Brain microvascular endothelial cell (primary cell): ENCODE data around the gene RRAGA.
A peak's percentile ranks its signal among the peaks of the same experiment; 100 is the strongest.
"Not testable (repeated sequence)": the region's sequence is repeated elsewhere in the genome, so short reads cannot be mapped to it uniquely, and the experiment has no call there.

Source experiments
- DNase-seq: peaks from one replicate; pipeline ENCODE4 v3.0.0-alpha.2; 2020
- H3K27ac ChIP-seq: fragments of 250-450 bp; sonication (Bioruptor Pico); 2 replicates; pipeline ENCODE4 v1.5.1; 2020; ENCODE audit warnings: mild to moderate bottlenecking, moderate library complexity
- H3K27me3 ChIP-seq: fragments of 250-450 bp; sonication (Bioruptor Pico); replicated peaks from 2 replicates; pipeline ENCODE4 v1.5.1; 2020; ENCODE audit warnings: mild to moderate bottlenecking
- H3K36me3 ChIP-seq: fragments of 250-450 bp; sonication (Bioruptor Pico); replicated peaks from 2 replicates; pipeline ENCODE4 v1.5.1; 2020; ENCODE audit warnings: mild to moderate bottlenecking
- H3K4me3 ChIP-seq: 2 replicates; pipeline ENCODE4 v1.5.1; 2011; ENCODE audit warnings: low read depth, mild to moderate bottlenecking, control low read depth, low read length, moderate library complexity
- in situ Hi-C: cut with HindIII; loops from 2 replicates; pipeline ENCODE4 v1.10.0; 2017; ENCODE audit warnings: low sequenced_read_pairs, low pct_ligation_motif_present
- TF ChIP-seq, protein P1 (sequence below): IDR thresholded peaks from 2 replicates; pipeline ENCODE4 v1.5.1; 2011; ENCODE audit warnings: low read depth, mild to moderate bottlenecking, moderate library complexity, low read length, control low read depth, inconsistent platforms; ENCODE audit errors: missing control alignments

The RRAGA gene

DNA sequence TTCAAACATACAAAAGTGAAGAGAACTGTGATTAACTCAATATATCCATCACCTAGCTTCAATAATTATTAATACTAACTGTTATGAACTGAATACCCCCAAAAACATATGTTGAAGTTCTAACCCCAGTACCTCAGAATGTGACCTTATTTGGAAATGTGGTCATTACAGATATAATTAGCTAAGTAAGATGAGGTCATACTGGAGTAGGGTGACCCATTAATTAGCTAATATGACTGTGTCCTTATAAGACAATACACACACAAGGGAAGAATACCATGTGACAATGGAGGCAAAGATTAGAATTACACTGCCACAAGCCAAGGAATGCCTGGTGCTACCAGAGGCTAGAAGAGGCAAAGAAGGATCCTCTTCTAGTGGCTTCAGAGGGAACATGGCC, 7.8 kb downstream of the RRAGA start:
- H3K27me3 ChIP-seq, result no peaks in the 10 kb centered on the region
- no peak overlapping the region for H3K4me3 ChIP-seq
- TF ChIP-seq, protein P1, sequence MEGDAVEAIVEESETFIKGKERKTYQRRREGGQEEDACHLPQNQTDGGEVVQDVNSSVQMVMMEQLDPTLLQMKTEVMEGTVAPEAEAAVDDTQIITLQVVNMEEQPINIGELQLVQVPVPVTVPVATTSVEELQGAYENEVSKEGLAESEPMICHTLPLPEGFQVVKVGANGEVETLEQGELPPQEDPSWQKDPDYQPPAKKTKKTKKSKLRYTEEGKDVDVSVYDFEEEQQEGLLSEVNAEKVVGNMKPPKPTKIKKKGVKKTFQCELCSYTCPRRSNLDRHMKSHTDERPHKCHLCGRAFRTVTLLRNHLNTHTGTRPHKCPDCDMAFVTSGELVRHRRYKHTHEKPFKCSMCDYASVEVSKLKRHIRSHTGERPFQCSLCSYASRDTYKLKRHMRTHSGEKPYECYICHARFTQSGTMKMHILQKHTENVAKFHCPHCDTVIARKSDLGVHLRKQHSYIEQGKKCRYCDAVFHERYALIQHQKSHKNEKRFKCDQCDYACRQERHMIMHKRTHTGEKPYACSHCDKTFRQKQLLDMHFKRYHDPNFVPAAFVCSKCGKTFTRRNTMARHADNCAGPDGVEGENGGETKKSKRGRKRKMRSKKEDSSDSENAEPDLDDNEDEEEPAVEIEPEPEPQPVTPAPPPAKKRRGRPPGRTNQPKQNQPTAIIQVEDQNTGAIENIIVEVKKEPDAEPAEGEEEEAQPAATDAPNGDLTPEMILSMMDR, result no peak
- no peak overlapping the region for H3K27ac ChIP-seq
- DNase-seq, result no peak
- in situ Hi-C loops, result no loop called here
- H3K36me3 ChIP-seq, result peaks cover 30% of the 10 kb centered on the region

DNA sequence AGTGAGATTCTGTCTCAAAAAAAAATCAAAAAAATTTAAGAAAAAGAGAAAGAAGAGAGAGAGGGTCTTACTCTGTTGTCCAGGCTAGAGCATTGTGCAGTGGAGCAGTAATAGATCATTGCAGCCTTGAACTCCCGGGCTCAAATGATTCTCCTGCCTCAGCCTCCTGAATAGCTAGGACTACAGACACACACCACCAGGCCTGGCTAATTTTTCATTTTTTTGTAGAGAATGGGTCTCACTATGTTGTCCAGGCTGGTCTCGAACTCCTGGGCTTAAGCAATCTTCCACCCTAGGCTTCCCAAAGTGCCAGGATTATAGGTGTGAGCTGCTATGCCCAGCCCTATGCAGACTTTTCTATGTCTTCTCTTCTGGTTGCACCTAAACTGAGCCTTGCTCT, 25.0 kb downstream of the RRAGA start:
- Histone ChIP-seq H3K27me3 (no peaks in the 10 kb centered on the region), H3K36me3 (peaks cover 18% of the 10 kb centered on the region), H3K4me3 (no peak overlapping the region), H3K27ac (no peak overlapping the region)
- in situ Hi-C loops, result no loop called here
- no peak for DNase-seq
- TF ChIP-seq, protein P1, result no peak

DNA sequence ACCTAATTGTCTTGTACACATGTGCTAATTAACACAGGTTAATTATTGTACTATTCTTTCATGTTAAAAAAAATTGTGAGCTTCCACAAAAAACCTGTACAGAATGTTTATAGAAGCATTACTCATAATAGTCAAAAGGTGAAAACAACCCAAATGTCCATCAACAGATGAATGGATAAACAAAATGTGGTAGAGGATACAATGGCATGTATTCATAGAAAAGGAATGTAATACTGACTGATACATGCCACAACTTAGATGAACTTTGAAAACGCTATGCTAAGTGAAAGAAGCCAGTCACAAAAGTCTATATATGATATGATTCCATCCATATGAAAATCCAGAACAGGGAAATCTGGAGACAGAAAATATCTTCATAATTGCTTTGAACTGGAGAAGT, 25.6 kb downstream of the RRAGA start:
- in situ Hi-C loops, result no loop called here
- H3K36me3 ChIP-seq, result peaks cover 18% of the 10 kb centered on the region

DNA sequence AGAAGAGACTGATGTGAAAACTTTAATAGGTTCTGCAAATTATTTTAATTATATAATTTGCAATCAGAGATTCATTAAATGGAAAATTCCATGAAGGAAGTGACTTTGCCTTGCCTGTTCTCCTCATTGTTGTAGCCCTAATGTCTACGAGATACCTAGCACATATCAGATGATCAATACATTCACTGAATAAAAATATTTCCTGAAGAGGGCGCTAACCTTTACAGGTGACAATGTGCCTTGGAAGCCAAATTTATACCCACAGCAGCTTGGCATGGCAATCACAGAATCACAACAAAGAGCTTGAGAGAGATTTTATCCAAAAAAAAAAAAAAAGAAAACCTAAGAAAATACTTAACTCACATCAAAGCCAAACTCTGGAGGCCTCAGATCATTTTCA, 36.1 kb downstream of the RRAGA start:
- Histone ChIP-seq H3K36me3 (peaks cover 17% of the 10 kb centered on the region), H3K27me3 (no peaks in the 10 kb centered on the region), H3K4me3 (no peak overlapping the region), H3K27ac (no peak overlapping the region)
- in situ Hi-C loops, result no loop called here
- TF ChIP-seq, protein P1, result peak; percentile 43
- DNase-seq, result no peak

More for the DNA sequence above, 25.6 kb downstream of the RRAGA start:
- no peak for DNase-seq
- H3K27me3 ChIP-seq, result no peaks in the 10 kb centered on the region
- peak overlapping the region; percentile 3 for H3K27ac ChIP-seq
- H3K4me3 ChIP-seq, result no peak overlapping the region
- TF ChIP-seq, protein P1, result no peak

DNA sequence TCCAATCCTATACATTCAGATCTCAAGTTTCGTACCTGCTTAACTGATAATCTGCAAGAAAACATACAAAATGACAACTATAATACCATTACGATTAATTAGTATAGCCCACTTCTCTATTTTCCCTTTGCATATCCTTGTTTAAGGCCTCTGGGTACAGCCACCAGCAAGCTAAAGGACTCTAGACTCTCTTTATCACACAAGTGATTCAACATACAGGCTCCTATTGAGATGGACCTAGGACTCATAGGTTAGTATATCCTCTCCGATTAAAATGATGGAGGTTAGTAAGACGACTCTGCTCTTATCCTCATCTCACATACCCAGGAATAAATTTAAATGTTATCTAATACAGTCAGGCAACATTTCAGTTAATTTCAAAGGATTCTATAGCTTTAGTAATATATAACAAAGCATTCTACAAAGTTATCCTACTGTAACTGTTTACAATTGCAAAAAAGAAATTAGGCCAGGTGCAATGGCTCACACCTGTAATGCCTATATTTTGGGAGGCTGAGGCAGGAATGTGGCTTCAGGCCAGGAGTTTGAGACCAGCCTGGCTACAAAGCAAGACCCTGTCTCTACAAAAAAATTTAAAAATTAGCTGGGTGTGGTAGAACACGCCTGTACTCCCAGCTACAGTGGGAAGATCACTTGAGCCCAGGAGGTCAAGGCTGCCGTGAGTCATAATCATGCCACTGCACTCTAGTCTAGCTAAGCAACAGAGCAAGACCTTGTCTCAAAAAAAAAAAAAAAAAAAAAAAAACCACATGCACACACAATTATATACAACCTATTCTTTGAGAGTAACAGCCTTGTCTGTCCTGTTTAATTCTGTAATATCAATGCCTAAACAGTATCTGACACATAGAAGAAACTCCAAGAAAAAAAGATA, 38.1 kb downstream of the RRAGA start:
- no peak overlapping the region for H3K4me3 ChIP-seq
- peak; percentile 68 for DNase-seq
- TF ChIP-seq, protein P1, result no peak
- H3K36me3 ChIP-seq, result peaks cover 28% of the 10 kb centered on the region
- no peaks in the 10 kb centered on the region for H3K27me3 ChIP-seq
- in situ Hi-C loops, result no loop called here
- H3K27ac ChIP-seq, result peak overlapping the region; percentile 51

DNA sequence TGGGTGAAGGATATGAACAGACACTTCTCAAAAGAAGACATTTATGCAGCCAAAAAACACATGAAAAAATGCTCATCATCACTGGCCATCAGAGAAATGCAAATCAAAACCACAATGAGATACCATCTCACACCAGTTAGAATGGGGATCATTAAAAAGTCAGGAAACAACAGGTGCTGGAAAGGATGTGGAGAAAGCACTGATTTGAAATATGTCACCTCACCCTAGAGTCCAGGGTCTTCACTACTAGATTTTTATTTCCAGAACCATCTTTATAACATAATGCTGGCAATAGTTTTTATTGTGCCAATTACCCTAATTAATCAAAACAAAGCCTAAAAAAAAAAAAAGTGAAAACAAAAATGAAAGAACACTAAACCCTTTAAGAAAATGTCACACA, 48.2 kb downstream of the RRAGA start:
- H3K4me3 ChIP-seq, H3K27me3 ChIP-seq, in situ Hi-C loops, DNase-seq, H3K36me3 ChIP-seq, H3K27ac ChIP-seq: not testable (repeated sequence)
